ENCODE data around the gene ARMC2. TPM values are rescaled to one million over a fixed set of nuclear protein-coding genes. Genes with fewer than 3 reads are reported as not detected.

The ARMC2 gene
- total and polyA plus RNA-seq, 2 donors (not counting 1 experiment from before 2014, with no cell fraction given): 4.8 to 9.9 TPM

DNA sequence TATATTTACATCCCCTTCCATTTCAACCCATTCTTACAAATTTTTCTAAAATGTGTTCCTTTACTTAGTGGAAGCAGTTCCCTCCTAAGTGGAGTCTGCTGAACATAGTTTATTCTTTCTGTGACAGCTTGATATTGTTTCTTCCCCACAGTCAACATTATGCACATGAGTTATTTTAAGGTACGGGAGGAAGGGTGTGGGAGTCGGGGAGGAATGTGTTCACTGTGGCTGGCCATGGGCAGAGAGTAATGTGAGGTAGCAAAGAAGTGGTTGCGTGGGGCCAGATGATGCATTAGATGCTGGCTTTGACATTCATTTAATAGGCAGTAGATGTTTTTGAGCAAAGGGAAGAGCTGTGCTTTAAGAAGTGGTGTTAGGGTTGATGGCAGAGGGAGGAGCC lies 98.5 kb downstream of the ARMC2 start:
- H3K27me3 Mint-ChIP-seq: no peaks in the 10 kb centered on the region
- Histone ChIP-seq H3K4me1 (ENCODE audit: control insufficient read depth in 2 of 2, insufficient read depth in 2 of 2, low read length in 2 of 2) (peaks cover 26 to 27% of the 10 kb centered on the region in 2 donors), H3K9me3 (ENCODE audit: control extremely low read depth in 1 of 3, control insufficient read depth in 2 of 3, insufficient read depth in 1 of 3, low read length in 2 of 3) (no peaks in the 10 kb centered on the region), H3K4me2 (replicated peaks; ENCODE audit: low read depth, low read length, poor library complexity, severe bottlenecking) (no peak overlapping the region), H3K9ac (ENCODE audit: low read length) (no peak overlapping the region), H3K27me3 (replicated peaks in 1 of 4; ENCODE audit: control extremely low read depth in 1 of 4, control insufficient read depth in 3 of 4, insufficient read depth in 4 of 4, low read length in 3 of 4) (no peaks in the 10 kb centered on the region), H3K27ac (ENCODE audit: low read length in 2 of 2) (no peak overlapping the region), H2AFZ (ENCODE audit: insufficient read depth, low read depth, low read length, poor library complexity, severe bottlenecking) (no peak overlapping the region), H3K4me3 (ENCODE audit: control extremely low read depth in 1 of 5, extremely low read depth in 1 of 5, insufficient read depth in 1 of 5, low read depth in 2 of 5, low read length in 4 of 5) (no peak overlapping the region), H3K79me2 (ENCODE audit: control insufficient read depth, insufficient read depth, low read length) (no peaks in the 10 kb centered on the region), H4K20me1 (ENCODE audit: control insufficient read depth, insufficient read depth, low read length, poor library complexity, severe bottlenecking) (no peaks in the 10 kb centered on the region), H3K36me3 (replicated peaks in 1 of 2; ENCODE audit: control extremely low read depth in 1 of 2, control insufficient read depth in 1 of 2, extremely low read depth in 1 of 2, insufficient read depth in 2 of 2, low read length in 1 of 2) (no peaks in the 10 kb centered on the region)
- H3K9me3 Mint-ChIP-seq (ENCODE audit: insufficient read depth): no peaks in the 10 kb centered on the region
- intact Hi-C loops (cut with micrococcal nuclease): no loop called here
- WGBS (ENCODE audit: insufficient coverage): 66% methylated on average over 3 of the region's 3 CpGs
- peaks cover 33% of the 10 kb centered on the region for H3K4me1 Mint-ChIP-seq
- ATAC-seq (ENCODE audit: low read depth): no peak
- TF ChIP-seq, protein P1, sequence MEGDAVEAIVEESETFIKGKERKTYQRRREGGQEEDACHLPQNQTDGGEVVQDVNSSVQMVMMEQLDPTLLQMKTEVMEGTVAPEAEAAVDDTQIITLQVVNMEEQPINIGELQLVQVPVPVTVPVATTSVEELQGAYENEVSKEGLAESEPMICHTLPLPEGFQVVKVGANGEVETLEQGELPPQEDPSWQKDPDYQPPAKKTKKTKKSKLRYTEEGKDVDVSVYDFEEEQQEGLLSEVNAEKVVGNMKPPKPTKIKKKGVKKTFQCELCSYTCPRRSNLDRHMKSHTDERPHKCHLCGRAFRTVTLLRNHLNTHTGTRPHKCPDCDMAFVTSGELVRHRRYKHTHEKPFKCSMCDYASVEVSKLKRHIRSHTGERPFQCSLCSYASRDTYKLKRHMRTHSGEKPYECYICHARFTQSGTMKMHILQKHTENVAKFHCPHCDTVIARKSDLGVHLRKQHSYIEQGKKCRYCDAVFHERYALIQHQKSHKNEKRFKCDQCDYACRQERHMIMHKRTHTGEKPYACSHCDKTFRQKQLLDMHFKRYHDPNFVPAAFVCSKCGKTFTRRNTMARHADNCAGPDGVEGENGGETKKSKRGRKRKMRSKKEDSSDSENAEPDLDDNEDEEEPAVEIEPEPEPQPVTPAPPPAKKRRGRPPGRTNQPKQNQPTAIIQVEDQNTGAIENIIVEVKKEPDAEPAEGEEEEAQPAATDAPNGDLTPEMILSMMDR (IDR thresholded peaks at IDR 0.05): no peak
- TF ChIP-seq EZH2 (IDR thresholded peaks at IDR 0.05; ENCODE audit: borderline replicate concordance, insufficient read depth, low read depth, low read length, poor library complexity, severe bottlenecking): no peak
- ChIA-PET POLR2A (no interaction called here), CTCF (no interaction called here)
- H3K27ac Mint-ChIP-seq: no peak overlapping the region
- H3K4me3 Mint-ChIP-seq: no peak overlapping the region
- DNase-seq: no peak

DNA sequence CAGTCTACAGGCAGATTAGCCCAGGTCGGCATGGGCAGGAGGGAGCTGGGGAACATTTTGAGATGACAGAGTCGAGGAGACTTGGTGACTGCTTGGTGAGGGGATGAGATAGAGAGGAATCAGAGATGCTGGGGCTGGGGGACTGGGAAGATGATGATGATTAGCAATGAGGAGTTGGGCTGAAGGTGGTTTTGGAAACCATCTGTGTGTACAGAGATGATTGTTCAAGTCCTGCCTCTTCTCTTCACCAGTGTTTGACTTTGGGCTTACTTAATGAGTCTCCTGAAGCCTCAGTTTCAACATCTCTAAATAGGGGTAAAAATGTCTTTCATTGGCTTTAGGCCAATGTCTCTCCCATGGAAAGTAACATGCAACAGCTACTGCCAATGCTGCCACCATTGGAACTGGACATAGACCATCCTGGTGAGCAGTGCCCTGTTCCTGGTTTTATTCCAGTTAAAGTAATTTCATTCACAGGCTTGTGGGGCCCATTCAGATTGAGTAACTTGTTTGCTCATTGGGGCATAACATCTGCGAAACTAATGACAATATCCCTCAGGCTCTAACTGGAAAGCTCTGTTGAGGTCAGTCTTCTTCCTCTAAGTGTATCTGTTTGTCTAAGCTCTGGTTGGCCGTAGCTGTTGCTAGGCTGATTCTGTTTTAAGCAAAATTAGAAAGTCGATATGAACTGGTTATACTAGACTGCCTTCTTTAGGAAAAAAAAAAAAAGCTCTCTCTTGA lies 99.1 kb downstream of the ARMC2 start:
- ChIA-PET POLR2A (no interaction called here), CTCF (interaction anchor here (1.3 kb wide), 1 partner anchor 12 kb away, joined by 3 read pairs; no protein-coding TSS in a partner anchor)
- Histone ChIP-seq H2AFZ (ENCODE audit: insufficient read depth, low read depth, low read length, poor library complexity, severe bottlenecking) (no peak overlapping the region), H3K36me3 (replicated peaks in 1 of 2; ENCODE audit: control extremely low read depth in 1 of 2, control insufficient read depth in 1 of 2, extremely low read depth in 1 of 2, insufficient read depth in 2 of 2, low read length in 1 of 2) (no peaks in the 10 kb centered on the region), H3K9me3 (ENCODE audit: control extremely low read depth in 1 of 3, control insufficient read depth in 2 of 3, insufficient read depth in 1 of 3, low read length in 2 of 3) (no peaks in the 10 kb centered on the region), H3K27me3 (replicated peaks in 1 of 4; ENCODE audit: control extremely low read depth in 1 of 4, control insufficient read depth in 3 of 4, insufficient read depth in 4 of 4, low read length in 3 of 4) (no peaks in the 10 kb centered on the region), H3K4me1 (ENCODE audit: control insufficient read depth in 2 of 2, insufficient read depth in 2 of 2, low read length in 2 of 2) (peaks cover 22 to 26% of the 10 kb centered on the region in 2 donors), H3K4me2 (replicated peaks; ENCODE audit: low read depth, low read length, poor library complexity, severe bottlenecking) (no peak overlapping the region), H3K9ac (ENCODE audit: low read length) (no peak overlapping the region), H3K4me3 (ENCODE audit: control extremely low read depth in 1 of 5, extremely low read depth in 1 of 5, insufficient read depth in 1 of 5, low read depth in 2 of 5, low read length in 4 of 5) (no peak overlapping the region), H4K20me1 (ENCODE audit: control insufficient read depth, insufficient read depth, low read length, poor library complexity, severe bottlenecking) (no peaks in the 10 kb centered on the region), H3K79me2 (ENCODE audit: control insufficient read depth, insufficient read depth, low read length) (no peaks in the 10 kb centered on the region), H3K27ac (ENCODE audit: low read length in 2 of 2) (no peak overlapping the region)
- ATAC-seq (ENCODE audit: low read depth) (no peak), DNase-seq (no peak)
- WGBS (ENCODE audit: insufficient coverage): 86% methylated on average over 2 of the region's 5 CpGs
- TF ChIP-seq, protein P1 (IDR thresholded peaks at IDR 0.05): no peak
- Mint-ChIP-seq H3K27me3 (no peaks in the 10 kb centered on the region), H3K4me3 (no peak overlapping the region), H3K27ac (no peak overlapping the region), H3K4me1 (peaks cover 30% of the 10 kb centered on the region), H3K9me3 (ENCODE audit: insufficient read depth) (no peaks in the 10 kb centered on the region)
- intact Hi-C loops (cut with micrococcal nuclease): no loop called here

Measured in B cell (primary cell).